WTC11 (cell line): ENCODE data around the gene SMAD3.

ENCODE experiments used
- ATF2 ChIP-seq: sonication (generic); formaldehyde crosslinking; IDR thresholded peaks from 2 replicates; pipeline ENCODE4 v1.8.1; 2022; ENCODE audit warnings: low read depth, missing genetic modification reagents, borderline replicate concordance
- ATF3 ChIP-seq: sonication (generic); formaldehyde crosslinking; conservative IDR thresholded peaks from 2 replicates; pipeline ENCODE4 v1.8.1; 2022; ENCODE audit warnings: mild to moderate bottlenecking, missing genetic modification reagents
- E2F1 ChIP-seq: sonication (generic); formaldehyde crosslinking; IDR thresholded peaks from 2 replicates; pipeline ENCODE4 v1.8.0; 2022; ENCODE audit warnings: mild to moderate bottlenecking, missing genetic modification reagents
- JUN ChIP-seq: sonication (generic); formaldehyde crosslinking; IDR thresholded peaks from 2 replicates; pipeline ENCODE4 v1.8.0; 2023; ENCODE audit warnings: mild to moderate bottlenecking, missing genetic modification reagents
- NR3C1 ChIP-seq: sonication (generic); formaldehyde crosslinking; conservative IDR thresholded peaks from 2 replicates; pipeline ENCODE4 v1.8.1; 2023; ENCODE audit warnings: low read depth, mild to moderate bottlenecking, missing genetic modification reagents
- PRDM15 ChIP-seq: sonication (generic); formaldehyde crosslinking; IDR thresholded peaks from 2 replicates; pipeline ENCODE4 v1.8.0; 2022; ENCODE audit warnings: missing genetic modification reagents
- SP1 ChIP-seq: sonication (generic); formaldehyde crosslinking; conservative IDR thresholded peaks from 2 replicates; pipeline ENCODE4 v1.8.1; 2022; ENCODE audit warnings: missing genetic modification reagents
- TF ChIP-seq, protein P1 (sequence below): fragments of 200-600 bp; IDR thresholded peaks from 2 replicates; pipeline ENCODE4 v1.8.0; 2022; ENCODE audit warnings: antibody characterized with exemption

DNA sequence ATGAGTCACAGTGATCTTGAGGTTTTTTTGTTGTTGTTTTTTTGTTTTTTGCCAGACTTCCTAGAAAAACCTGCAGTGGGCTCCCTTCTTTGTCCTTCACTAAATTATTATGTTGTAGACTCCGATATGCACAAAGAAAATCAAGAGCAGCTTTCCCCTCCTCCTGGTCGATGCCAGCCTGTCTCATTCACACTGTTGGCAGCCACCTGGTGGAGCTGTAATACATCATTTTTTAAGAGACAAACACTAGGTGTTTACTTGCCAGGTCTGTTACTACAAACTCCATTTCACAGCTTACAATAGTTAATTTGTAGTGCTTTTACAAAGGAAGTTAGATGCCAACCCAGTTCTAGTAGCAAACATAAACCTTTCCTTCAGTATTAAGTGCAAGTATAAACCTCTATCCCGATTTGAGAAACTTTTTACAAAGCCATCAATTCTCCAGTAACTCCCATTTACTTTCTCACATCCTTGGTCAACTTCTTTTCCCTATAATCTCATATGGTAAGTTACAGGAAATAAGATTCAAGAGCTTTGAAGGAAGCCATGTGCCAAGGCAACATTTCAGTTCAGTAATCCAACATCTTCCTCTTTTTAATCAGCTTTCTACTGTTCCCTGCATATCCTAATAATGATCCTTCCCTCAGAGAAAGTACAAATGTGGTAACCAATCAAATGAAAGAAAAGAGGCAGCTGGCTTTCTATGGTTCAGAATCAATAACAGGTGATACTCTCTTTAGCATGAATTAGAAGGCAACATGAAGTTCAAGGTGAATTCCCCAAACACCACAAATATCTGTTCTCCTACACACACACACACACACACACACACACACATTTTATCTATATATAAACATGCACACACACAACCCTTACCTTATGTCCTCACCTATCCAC, 175.1 kb downstream of the SMAD3 start:
- TF ChIP-seq, protein P1, sequence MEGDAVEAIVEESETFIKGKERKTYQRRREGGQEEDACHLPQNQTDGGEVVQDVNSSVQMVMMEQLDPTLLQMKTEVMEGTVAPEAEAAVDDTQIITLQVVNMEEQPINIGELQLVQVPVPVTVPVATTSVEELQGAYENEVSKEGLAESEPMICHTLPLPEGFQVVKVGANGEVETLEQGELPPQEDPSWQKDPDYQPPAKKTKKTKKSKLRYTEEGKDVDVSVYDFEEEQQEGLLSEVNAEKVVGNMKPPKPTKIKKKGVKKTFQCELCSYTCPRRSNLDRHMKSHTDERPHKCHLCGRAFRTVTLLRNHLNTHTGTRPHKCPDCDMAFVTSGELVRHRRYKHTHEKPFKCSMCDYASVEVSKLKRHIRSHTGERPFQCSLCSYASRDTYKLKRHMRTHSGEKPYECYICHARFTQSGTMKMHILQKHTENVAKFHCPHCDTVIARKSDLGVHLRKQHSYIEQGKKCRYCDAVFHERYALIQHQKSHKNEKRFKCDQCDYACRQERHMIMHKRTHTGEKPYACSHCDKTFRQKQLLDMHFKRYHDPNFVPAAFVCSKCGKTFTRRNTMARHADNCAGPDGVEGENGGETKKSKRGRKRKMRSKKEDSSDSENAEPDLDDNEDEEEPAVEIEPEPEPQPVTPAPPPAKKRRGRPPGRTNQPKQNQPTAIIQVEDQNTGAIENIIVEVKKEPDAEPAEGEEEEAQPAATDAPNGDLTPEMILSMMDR, result no peak
- TF ChIP-seq PRDM15 (CRISPR knock-in tag) (no peak), E2F1 (no peak), ATF2 (CRISPR knock-in tag) (no peak), ATF3 (CRISPR knock-in tag) (no peak), SP1 (CRISPR knock-in tag) (no peak), JUN (CRISPR knock-in tag) (no peak), NR3C1 (CRISPR knock-in tag) (no peak)
